ENCODE measurements around the gene FLNC.

The FLNC gene

DNA sequence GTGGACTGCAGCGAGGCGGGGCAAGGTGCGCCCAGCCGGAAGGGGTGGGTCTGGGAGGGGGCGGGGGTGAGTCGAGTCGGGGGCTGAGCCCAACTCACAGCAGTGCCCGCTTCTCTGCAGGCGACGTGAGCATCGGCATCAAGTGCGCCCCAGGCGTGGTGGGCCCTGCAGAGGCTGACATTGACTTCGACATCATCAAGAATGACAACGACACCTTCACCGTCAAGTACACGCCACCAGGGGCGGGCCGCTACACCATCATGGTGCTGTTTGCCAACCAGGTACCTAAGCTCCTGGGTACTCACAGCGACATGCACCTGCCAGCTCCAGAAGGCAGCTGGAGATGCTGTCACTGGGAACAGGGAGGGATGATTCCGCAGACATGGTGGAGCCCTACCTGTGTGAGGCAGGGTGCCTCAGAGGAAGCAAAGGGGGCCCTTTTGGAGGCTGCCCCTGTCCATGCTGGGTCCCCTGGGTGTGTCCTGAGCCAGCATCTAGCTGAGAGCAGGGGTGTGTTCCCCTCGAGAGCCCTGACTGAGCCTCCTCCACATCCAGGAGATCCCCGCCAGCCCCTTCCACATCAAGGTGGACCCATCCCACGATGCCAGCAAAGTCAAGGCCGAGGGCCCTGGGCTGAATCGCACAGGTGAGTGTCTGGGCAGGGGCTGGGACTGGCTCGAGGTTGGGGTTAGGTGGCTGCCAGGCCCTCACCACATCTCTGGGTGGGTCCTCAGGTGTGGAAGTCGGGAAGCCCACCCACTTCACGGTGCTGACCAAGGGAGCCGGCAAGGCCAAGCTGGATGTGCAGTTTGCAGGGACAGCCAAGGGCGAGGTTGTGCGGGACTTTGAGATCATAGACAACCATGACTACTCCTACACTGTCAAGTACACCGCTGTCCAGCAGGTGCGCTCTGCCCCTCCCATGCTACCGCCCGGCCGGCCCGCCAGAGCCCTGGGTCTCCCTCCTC, 12.8 kb downstream of the FLNC start:
- no peak for DNase-seq (ENCODE audit: low spot score)

DNA sequence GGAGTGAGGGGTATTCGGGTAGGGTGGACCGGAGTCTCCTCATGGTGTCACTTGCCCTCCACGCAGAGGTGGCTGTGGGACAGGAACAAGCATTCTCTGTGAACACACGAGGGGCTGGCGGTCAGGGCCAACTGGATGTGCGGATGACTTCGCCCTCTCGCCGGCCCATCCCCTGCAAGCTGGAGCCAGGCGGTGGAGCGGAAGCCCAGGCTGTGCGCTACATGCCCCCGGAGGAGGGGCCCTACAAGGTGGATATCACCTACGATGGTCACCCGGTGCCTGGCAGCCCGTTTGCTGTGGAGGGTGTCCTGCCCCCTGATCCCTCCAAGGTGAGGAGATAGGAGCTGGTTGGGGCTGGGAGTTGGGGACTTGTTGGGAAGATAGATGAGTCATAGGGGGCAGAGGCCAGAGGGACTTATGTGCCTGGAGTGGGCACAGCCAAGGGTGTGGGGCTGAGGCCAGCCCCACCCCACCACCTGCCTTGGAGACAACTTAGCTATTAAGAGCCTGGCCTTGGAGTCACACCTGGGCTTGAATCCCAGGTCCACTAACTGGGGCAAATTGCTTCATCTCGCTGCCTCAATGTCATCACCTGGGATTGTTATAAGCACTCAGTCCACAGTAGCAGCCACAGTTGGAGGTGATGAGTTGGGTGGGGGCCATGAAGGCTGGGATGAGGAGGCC, 13.9 kb downstream of the FLNC start:
- DNase-seq (ENCODE audit: low spot score) = no peak
- TF ChIP-seq, protein P1, sequence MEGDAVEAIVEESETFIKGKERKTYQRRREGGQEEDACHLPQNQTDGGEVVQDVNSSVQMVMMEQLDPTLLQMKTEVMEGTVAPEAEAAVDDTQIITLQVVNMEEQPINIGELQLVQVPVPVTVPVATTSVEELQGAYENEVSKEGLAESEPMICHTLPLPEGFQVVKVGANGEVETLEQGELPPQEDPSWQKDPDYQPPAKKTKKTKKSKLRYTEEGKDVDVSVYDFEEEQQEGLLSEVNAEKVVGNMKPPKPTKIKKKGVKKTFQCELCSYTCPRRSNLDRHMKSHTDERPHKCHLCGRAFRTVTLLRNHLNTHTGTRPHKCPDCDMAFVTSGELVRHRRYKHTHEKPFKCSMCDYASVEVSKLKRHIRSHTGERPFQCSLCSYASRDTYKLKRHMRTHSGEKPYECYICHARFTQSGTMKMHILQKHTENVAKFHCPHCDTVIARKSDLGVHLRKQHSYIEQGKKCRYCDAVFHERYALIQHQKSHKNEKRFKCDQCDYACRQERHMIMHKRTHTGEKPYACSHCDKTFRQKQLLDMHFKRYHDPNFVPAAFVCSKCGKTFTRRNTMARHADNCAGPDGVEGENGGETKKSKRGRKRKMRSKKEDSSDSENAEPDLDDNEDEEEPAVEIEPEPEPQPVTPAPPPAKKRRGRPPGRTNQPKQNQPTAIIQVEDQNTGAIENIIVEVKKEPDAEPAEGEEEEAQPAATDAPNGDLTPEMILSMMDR (IDR thresholded peaks at IDR 0.05; ENCODE audit: extremely low read depth, missing control alignments) = no peak

More for the DNA sequence above, 12.8 kb downstream of the FLNC start:
- TF ChIP-seq, protein P1 (IDR thresholded peaks at IDR 0.05; ENCODE audit: extremely low read depth, missing control alignments) = no peak

DNA sequence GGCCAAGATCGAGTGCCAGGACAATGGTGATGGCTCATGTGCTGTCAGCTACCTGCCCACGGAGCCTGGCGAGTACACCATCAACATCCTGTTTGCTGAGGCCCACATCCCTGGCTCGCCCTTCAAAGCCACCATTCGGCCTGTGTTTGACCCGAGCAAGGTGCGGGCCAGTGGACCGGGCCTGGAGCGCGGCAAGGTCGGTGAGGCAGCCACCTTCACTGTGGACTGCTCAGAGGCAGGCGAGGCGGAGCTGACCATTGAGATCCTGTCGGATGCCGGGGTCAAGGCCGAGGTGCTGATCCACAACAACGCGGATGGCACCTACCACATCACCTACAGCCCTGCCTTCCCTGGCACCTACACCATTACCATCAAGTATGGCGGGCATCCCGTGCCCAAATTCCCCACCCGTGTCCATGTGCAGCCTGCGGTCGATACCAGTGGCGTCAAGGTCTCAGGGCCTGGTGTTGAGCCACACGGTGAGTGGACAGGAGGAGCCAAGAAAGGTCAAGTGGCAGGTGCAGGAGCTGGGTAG, 14.6 kb downstream of the FLNC start:
- DNase-seq (ENCODE audit: low spot score) = no peak
- TF ChIP-seq, protein P1 (IDR thresholded peaks at IDR 0.05; ENCODE audit: extremely low read depth, missing control alignments) = no peak

DNA sequence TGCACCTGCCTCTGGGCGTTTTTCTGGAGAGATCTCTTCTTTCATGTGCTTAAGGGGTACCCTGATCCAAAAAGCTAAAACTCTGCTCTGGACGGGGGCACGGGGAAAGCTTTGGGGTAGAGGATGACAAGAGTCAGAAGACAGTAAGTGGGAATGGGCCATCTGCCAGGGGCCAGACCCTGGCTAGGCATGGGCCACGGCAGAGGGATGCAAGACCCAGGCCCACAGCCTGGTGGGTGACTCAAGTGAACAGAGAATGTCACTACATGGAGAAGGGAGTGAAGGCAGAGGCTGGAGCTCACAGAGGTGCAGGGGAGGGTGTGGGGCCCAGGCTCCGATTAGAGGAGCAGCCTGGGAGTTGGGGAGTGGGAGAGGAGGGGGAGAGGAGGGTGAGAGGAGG, 15.3 kb downstream of the FLNC start:
- TF ChIP-seq, protein P1 (IDR thresholded peaks at IDR 0.05; ENCODE audit: extremely low read depth, missing control alignments) = no peak

DNA sequence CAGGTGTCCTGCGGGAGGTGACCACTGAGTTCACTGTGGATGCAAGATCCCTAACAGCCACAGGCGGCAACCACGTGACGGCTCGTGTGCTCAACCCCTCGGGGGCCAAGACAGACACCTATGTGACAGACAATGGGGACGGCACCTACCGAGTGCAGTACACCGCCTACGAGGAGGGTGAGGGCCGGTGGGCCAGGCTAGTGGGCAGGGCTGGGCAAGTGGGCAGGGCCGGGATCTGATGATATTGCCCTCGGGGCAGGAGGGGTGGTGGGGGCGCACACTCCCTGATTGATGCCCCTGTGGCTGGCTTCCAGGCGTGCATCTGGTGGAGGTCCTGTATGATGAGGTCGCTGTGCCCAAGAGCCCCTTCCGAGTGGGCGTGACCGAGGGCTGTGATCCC, 15.8 kb downstream of the FLNC start:
- TF ChIP-seq, protein P1 (IDR thresholded peaks at IDR 0.05; ENCODE audit: extremely low read depth, missing control alignments) = no peak
- no peak for DNase-seq (ENCODE audit: low spot score)

More for the DNA sequence above, 15.3 kb downstream of the FLNC start:
- DNase-seq (ENCODE audit: low spot score) = no peak

DNA sequence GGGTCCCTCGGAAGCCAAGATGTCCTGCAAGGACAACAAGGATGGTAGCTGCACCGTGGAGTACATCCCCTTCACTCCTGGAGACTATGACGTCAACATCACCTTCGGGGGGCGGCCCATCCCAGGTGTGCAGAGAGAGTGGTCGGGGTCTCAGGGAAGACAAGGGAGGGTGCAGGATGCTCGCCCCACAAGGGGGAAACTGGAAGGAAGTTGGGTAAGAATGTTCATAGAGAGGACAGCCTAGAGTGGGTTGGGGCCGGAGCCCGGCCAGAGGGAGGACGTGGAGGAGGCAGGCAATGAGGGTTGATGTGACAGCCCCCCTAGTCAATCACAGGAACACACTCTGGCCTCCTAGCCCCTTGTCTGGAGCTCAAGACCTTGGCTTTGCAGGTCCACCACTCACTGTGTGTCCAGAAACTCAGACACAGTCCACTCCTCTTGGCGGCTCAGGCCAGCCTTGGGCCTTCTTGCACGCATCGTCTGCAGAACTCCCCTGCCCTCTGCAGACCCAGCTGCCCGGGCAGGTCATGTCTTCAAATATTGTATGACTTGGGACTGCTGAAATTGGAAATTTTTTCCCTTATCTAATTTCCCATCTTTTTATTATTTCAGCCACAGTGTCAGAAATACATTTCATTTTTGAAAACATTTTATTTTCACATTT, 16.7 kb downstream of the FLNC start:
- no peak for DNase-seq (ENCODE audit: low spot score)
- TF ChIP-seq, protein P1 (IDR thresholded peaks at IDR 0.05; ENCODE audit: extremely low read depth, missing control alignments) = no peak
